NCI-H82 (cell line): Measurements from ENCODE around the gene TAF11L9.
"Not testable (repeated sequence)": the region's sequence is repeated elsewhere in the genome, so short reads cannot be mapped to it uniquely, and the experiment has no call there.

Experiments
- DNase-seq: peaks from one replicate; lab custom pipeline; 2025; lab: John Stamatoyannopoulos, UW

Gene TAF11L9

GRCh38 chr5:17594255-17594654 lies at the start of gene TAF11L9:
TSS of gene TAF11L9 (minus strand) at chr5:17594394.
- DNase-seq = not testable (repeated sequence)

GRCh38 chr5:17634160-17634559 lies 40.0 kb upstream of the TAF11L9 start, which contains the start of gene TAF11L14:
TSS of gene TAF11L14 (plus strand) at chr5:17634460.
- no peak for DNase-seq

- DNase-seq = not testable (repeated sequence)
Measured at GRCh38 chr5:17631788-17632187, 37.6 kb upstream of the TAF11L9 start, which contains the start of gene TAF11L13. TSS of gene TAF11L13 (plus strand) at chr5:17632088.

- no peak for DNase-seq
Measured at GRCh38 chr5:17625686-17626085, 31.5 kb upstream of the TAF11L9 start.

GRCh38 chr5:17620627-17621026 lies 26.4 kb upstream of the TAF11L9 start:
- peak; percentile 1 for DNase-seq

- no peak for DNase-seq
Measured at GRCh38 chr5:17619354-17619753, 25.2 kb upstream of the TAF11L9 start.

GRCh38 chr5:17614872-17615605 lies 20.8 kb upstream of the TAF11L9 start:
- DNase-seq = no peak

- DNase-seq = peak; percentile 27
Measured at GRCh38 chr5:17610092-17610491, 15.9 kb upstream of the TAF11L9 start, which contains the start of gene TAF11L12. TSS of gene TAF11L12 (plus strand) at chr5:17610392.

GRCh38 chr5:17607461-17607860 lies 13.3 kb upstream of the TAF11L9 start:
- DNase-seq = not testable (repeated sequence)

GRCh38 chr5:17604951-17605350 lies 10.8 kb upstream of the TAF11L9 start:
- no peak for DNase-seq

GRCh38 chr5:17603880-17604279 lies 9.7 kb upstream of the TAF11L9 start, which contains the start of gene TAF11L11:
TSS of gene TAF11L11 (plus strand) at chr5:17604183.
- DNase-seq = peak; percentile 0

GRCh38 chr5:17597728-17598127 lies 3.5 kb upstream of the TAF11L9 start, which contains the start of gene TAF11L10:
TSS of gene TAF11L10 (minus strand) at chr5:17597828.
- DNase-seq = not testable (repeated sequence)

GRCh38 chr5:17590860-17591259 lies 3.3 kb downstream of the TAF11L9 start, which contains the start of gene TAF11L8:
TSS of gene TAF11L8 (minus strand) at chr5:17590960.
- not testable (repeated sequence) for DNase-seq

- DNase-seq = not testable (repeated sequence)
Measured at GRCh38 chr5:17585658-17586057, 8.5 kb downstream of the TAF11L9 start, which contains the start of gene TAF11L7. TSS of gene TAF11L7 (minus strand) at chr5:17585758.
